ENCODE results near the gene ATE1. TPM values are rescaled to one million over a fixed set of nuclear protein-coding genes. Genes with fewer than 3 reads are reported as not detected.

The ATE1 gene
- total and polyA plus RNA-seq, 2 donors (not counting 1 experiment from before 2014, with no cell fraction given), result 8.2 to 32.0 TPM

DNA sequence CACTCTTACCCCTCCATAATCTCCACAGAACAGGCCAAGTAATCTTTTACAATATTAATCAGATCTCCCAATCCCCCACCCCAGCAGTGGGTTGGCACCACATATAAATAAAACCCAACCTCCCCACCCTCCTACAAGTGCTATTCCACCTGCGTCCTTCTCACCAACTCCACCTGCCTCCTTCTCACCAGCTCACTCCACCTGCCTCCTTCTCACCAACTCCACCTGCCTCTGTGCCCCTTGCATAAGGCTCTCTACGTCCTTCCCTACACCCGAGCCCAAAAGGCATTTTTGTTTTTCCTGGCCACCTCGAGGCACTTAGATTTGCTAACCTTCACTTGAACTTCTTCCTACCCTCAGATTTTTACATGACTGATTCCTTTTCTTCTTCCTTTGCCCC is 89.7 kb downstream of the ATE1 start:
- Histone ChIP-seq H3K4me2 (replicated peaks; ENCODE audit: low read depth, low read length, poor library complexity, severe bottlenecking) (no peak overlapping the region), H3K4me3 (ENCODE audit: control extremely low read depth in 1 of 5, extremely low read depth in 1 of 5, insufficient read depth in 1 of 5, low read depth in 2 of 5, low read length in 4 of 5) (no peak overlapping the region), H4K20me1 (ENCODE audit: control insufficient read depth, insufficient read depth, low read length, poor library complexity, severe bottlenecking) (no peaks in the 10 kb centered on the region), H3K27ac (ENCODE audit: low read length in 2 of 2) (no peak overlapping the region), H3K9me3 (ENCODE audit: control extremely low read depth in 1 of 3, control insufficient read depth in 2 of 3, insufficient read depth in 1 of 3, low read length in 2 of 3) (no peaks in the 10 kb centered on the region), H3K36me3 (replicated peaks in 1 of 2; ENCODE audit: control extremely low read depth in 1 of 2, control insufficient read depth in 1 of 2, extremely low read depth in 1 of 2, insufficient read depth in 2 of 2, low read length in 1 of 2) (peaks cover 0 to 9% of the 10 kb centered on the region in 2 experiments), H3K9ac (ENCODE audit: low read length) (no peak overlapping the region), H3K4me1 (ENCODE audit: control insufficient read depth in 2 of 2, insufficient read depth in 2 of 2, low read length in 2 of 2) (no peaks in the 10 kb centered on the region), H3K79me2 (ENCODE audit: control insufficient read depth, insufficient read depth, low read length) (no peaks in the 10 kb centered on the region), H2AFZ (ENCODE audit: insufficient read depth, low read depth, low read length, poor library complexity, severe bottlenecking) (no peak overlapping the region), H3K27me3 (replicated peaks in 1 of 4; ENCODE audit: control extremely low read depth in 1 of 4, control insufficient read depth in 3 of 4, insufficient read depth in 4 of 4, low read length in 3 of 4) (no peaks in the 10 kb centered on the region)
- no peaks in the 10 kb centered on the region for H3K27me3 Mint-ChIP-seq
- H3K9me3 Mint-ChIP-seq (ENCODE audit: insufficient read depth), result no peaks in the 10 kb centered on the region
- 91% methylated on average over 3 of the region's 4 CpGs for WGBS (ENCODE audit: insufficient coverage)
- H3K27ac Mint-ChIP-seq, result no peak overlapping the region
- no peak for DNase-seq
- TF ChIP-seq, protein P1, sequence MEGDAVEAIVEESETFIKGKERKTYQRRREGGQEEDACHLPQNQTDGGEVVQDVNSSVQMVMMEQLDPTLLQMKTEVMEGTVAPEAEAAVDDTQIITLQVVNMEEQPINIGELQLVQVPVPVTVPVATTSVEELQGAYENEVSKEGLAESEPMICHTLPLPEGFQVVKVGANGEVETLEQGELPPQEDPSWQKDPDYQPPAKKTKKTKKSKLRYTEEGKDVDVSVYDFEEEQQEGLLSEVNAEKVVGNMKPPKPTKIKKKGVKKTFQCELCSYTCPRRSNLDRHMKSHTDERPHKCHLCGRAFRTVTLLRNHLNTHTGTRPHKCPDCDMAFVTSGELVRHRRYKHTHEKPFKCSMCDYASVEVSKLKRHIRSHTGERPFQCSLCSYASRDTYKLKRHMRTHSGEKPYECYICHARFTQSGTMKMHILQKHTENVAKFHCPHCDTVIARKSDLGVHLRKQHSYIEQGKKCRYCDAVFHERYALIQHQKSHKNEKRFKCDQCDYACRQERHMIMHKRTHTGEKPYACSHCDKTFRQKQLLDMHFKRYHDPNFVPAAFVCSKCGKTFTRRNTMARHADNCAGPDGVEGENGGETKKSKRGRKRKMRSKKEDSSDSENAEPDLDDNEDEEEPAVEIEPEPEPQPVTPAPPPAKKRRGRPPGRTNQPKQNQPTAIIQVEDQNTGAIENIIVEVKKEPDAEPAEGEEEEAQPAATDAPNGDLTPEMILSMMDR (IDR thresholded peaks at IDR 0.05), result no peak
- no peak for TF ChIP-seq EZH2 (IDR thresholded peaks at IDR 0.05; ENCODE audit: borderline replicate concordance, insufficient read depth, low read depth, low read length, poor library complexity, severe bottlenecking)
- no peak overlapping the region for H3K4me3 Mint-ChIP-seq
- intact Hi-C loops (cut with micrococcal nuclease), result no loop called here
- ATAC-seq (ENCODE audit: low read depth), result no peak
- peaks cover 8% of the 10 kb centered on the region for H3K4me1 Mint-ChIP-seq
- POLR2A ChIA-PET, result no interaction called here
- CTCF ChIA-PET, result no interaction called here

DNA sequence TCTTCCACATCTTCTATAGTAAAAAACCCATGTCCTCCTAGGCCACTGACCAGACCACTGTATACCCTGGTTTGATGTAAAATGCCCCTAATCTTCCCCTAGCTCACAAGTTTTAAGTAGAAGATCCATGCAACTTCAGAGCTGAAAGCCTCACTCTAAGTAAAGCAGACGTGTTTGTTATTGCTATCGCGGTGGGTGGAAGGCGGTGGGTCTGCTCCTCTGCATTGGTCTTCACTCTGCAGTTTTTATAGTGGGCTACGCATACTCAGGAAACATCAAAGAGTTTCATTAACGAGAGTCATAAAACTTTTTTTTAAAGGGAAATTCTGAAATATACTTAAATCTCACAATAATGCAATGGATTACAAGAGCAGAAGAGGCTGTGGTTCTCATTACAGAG is 91.7 kb downstream of the ATE1 start:
- no peaks in the 10 kb centered on the region for H3K27me3 Mint-ChIP-seq
- Histone ChIP-seq H2AFZ (ENCODE audit: insufficient read depth, low read depth, low read length, poor library complexity, severe bottlenecking) (no peak overlapping the region), H3K36me3 (replicated peaks in 1 of 2; ENCODE audit: control extremely low read depth in 1 of 2, control insufficient read depth in 1 of 2, extremely low read depth in 1 of 2, insufficient read depth in 2 of 2, low read length in 1 of 2) (peaks cover 0 to 9% of the 10 kb centered on the region in 2 experiments), H3K4me2 (replicated peaks; ENCODE audit: low read depth, low read length, poor library complexity, severe bottlenecking) (no peak overlapping the region), H3K27ac (ENCODE audit: low read length in 2 of 2) (no peak overlapping the region), H3K27me3 (replicated peaks in 1 of 4; ENCODE audit: control extremely low read depth in 1 of 4, control insufficient read depth in 3 of 4, insufficient read depth in 4 of 4, low read length in 3 of 4) (no peaks in the 10 kb centered on the region), H3K4me3 (ENCODE audit: control extremely low read depth in 1 of 5, extremely low read depth in 1 of 5, insufficient read depth in 1 of 5, low read depth in 2 of 5, low read length in 4 of 5) (no peak overlapping the region), H3K9me3 (ENCODE audit: control extremely low read depth in 1 of 3, control insufficient read depth in 2 of 3, insufficient read depth in 1 of 3, low read length in 2 of 3) (no peaks in the 10 kb centered on the region), H3K9ac (ENCODE audit: low read length) (no peak overlapping the region), H3K79me2 (ENCODE audit: control insufficient read depth, insufficient read depth, low read length) (no peaks in the 10 kb centered on the region), H3K4me1 (ENCODE audit: control insufficient read depth in 2 of 2, insufficient read depth in 2 of 2, low read length in 2 of 2) (no peaks in the 10 kb centered on the region), H4K20me1 (ENCODE audit: control insufficient read depth, insufficient read depth, low read length, poor library complexity, severe bottlenecking) (no peaks in the 10 kb centered on the region)
- intact Hi-C loops (cut with micrococcal nuclease), result no loop called here
- ATAC-seq (ENCODE audit: low read depth) (no peak), DNase-seq (no peak)
- no peak overlapping the region for H3K4me3 Mint-ChIP-seq
- peaks cover 8% of the 10 kb centered on the region for H3K4me1 Mint-ChIP-seq
- ChIA-PET CTCF (interaction anchor here (2.8 kb wide), 1 partner anchor 12 kb away, joined by 11 read pairs; no protein-coding TSS in a partner anchor), POLR2A (no interaction called here)
- WGBS (ENCODE audit: insufficient coverage), result 100% methylated on average over 3 of the region's 6 CpGs
- no peaks in the 10 kb centered on the region for H3K9me3 Mint-ChIP-seq (ENCODE audit: insufficient read depth)
- TF ChIP-seq, protein P1 (IDR thresholded peaks at IDR 0.05), result no peak
- TF ChIP-seq EZH2 (IDR thresholded peaks at IDR 0.05; ENCODE audit: borderline replicate concordance, insufficient read depth, low read depth, low read length, poor library complexity, severe bottlenecking), result no peak
- no peak overlapping the region for H3K27ac Mint-ChIP-seq

Data from B cell (primary cell).